Activated T-helper 17 cell treated with anti-CD3 and anti-CD28 coated beads, Interleukin-2, amount 50 U/mL, for 72 hours (primary cell): ENCODE measurements around the gene AKT1. TPM values are rescaled to one million over a fixed set of nuclear protein-coding genes. Genes with fewer than 3 reads are reported as not detected.
"Not testable (repeated sequence)": the region's sequence is repeated elsewhere in the genome, so short reads cannot be mapped to it uniquely, and the experiment has no call there.

Experiments
- ATAC-seq: fragments of 150-1000 bp; cut with Tn5 transposase; replicated peaks from 2 replicates; pipeline ENCODE4 v1.10.0; 2021; ENCODE audit warnings: mild to moderate bottlenecking, moderate library complexity
- H3K27ac Mint-ChIP-seq: one replicate; pipeline ENCODE4 v1.8.0; 2022; ENCODE audit warnings: mixed read lengths
- H3K27me3 Mint-ChIP-seq: one replicate; pipeline ENCODE4 v1.8.0; 2022; ENCODE audit warnings: mixed read lengths
- H3K36me3 Mint-ChIP-seq: one replicate; pipeline ENCODE4 v1.8.0; 2022; ENCODE audit warnings: low read depth, mild to moderate bottlenecking, mixed read lengths
- H3K4me1 Mint-ChIP-seq: one replicate; pipeline ENCODE4 v1.8.0; 2022; ENCODE audit warnings: mixed read lengths
- H3K4me3 Mint-ChIP-seq: one replicate; pipeline ENCODE4 v1.8.0; 2022; ENCODE audit warnings: mild to moderate bottlenecking, mixed read lengths
- H3K9me3 Mint-ChIP-seq: one replicate; pipeline ENCODE4 v1.8.0; 2022; ENCODE audit warnings: mixed read lengths
- total RNA-seq, 2 donors: library from RNA; stranded (reverse); gene quantifications; one replicate each; pipeline ENCODE4 v1.2.3, GENCODE V29; 2022

Gene AKT1
- 100 to 1,000 TPM in 1 of 2 donors, 10 to 100 TPM in 1; 81.3 to 160 TPM for total RNA-seq

DNA sequence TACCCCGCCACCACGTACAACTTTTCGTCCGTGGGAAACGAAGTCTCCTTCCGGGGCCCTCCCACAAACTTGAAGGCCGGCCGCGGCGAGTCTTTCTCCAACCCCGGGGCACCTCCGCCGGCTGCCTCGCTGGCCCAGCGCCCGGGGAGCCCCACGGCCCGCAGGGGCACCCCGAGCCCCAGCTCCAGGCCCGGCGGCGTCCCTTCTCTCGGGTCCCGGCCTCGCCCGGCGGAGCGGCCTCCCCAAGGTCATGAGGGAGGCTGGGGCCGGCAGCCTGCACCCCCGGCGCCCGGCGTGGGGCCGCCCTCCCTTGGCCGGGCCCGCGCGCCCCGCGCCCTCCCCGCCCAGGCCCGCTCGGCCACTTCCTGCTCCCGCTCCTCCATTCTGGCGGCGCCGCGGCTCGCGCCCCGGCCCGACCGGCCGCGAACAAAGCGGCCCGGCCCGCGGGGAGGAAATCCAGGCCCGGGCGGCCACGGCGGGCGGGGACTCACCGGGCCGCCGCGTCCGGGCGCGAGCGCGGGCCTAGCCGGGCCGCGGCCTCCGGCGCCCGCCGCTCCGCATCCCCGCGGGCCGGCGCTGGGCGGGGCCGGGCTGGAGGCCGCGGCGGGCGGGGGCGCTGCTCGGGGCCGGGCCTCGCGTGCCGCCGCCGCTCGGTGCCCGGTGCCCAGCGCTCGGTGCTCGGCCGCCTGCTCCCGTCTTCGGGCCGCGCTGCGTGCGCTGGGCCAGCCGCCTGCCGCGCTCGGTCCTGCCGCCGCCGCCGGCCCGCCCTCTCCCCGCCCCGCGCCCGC, at the start of gene AKT1:
Gene AKT1 (minus strand): TSS at position 756 of the 788 bp plus-strand sequence. CDS start 3,105 bp downstream, outside the sequence.
- Mint-ChIP-seq H3K27ac (peak within 1 kb of the TSS; percentile 84), H3K4me3 (peak within 1 kb of the TSS; percentile 92), H3K4me1 (peaks cover 14% of the 10 kb centered on the region), H3K27me3 (no peaks in the 10 kb centered on the region), H3K36me3 (peaks cover 11% of the 10 kb centered on the region), H3K9me3 (no peaks in the 10 kb centered on the region)
- peak; percentile 68 for ATAC-seq

DNA sequence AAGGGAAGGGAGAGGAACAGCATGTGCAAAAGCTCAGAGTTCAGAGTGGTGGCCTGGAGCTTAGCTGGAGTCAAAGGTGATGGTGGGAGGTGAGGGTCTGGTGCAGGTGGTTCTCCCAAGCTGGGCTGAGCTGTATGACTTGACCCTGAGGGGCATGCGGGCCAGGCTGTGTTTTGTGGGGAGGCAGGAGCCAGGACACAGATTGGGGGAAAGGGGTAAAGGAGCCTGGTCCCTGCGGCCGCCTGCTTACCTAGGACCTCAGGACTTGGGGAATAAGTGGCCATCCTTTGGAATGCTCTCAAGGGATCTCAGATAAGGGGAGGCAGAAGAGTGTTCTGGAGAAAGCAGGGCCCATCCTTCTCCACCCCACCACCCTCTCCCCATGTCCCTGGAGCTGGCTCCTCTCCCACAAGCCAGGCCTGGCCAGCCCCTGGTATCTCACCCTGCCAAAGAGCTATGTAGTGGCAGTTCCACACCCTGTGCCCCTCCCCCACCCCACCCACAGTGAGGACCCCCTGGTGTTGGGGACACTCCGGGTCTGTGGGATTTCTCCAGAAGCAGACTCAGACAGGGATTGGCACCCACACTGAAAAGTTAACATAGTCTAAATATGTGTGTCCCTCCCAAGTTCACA, 49.6 kb upstream of the AKT1 start:
- no peaks in the 10 kb centered on the region for H3K9me3 Mint-ChIP-seq
- no peaks in the 10 kb centered on the region for H3K4me1 Mint-ChIP-seq
- H3K4me3 Mint-ChIP-seq = no peak overlapping the region
- no peak for ATAC-seq
- no peaks in the 10 kb centered on the region for H3K36me3 Mint-ChIP-seq
- no peak overlapping the region for H3K27ac Mint-ChIP-seq
- peaks cover 41% of the 10 kb centered on the region for H3K27me3 Mint-ChIP-seq

DNA sequence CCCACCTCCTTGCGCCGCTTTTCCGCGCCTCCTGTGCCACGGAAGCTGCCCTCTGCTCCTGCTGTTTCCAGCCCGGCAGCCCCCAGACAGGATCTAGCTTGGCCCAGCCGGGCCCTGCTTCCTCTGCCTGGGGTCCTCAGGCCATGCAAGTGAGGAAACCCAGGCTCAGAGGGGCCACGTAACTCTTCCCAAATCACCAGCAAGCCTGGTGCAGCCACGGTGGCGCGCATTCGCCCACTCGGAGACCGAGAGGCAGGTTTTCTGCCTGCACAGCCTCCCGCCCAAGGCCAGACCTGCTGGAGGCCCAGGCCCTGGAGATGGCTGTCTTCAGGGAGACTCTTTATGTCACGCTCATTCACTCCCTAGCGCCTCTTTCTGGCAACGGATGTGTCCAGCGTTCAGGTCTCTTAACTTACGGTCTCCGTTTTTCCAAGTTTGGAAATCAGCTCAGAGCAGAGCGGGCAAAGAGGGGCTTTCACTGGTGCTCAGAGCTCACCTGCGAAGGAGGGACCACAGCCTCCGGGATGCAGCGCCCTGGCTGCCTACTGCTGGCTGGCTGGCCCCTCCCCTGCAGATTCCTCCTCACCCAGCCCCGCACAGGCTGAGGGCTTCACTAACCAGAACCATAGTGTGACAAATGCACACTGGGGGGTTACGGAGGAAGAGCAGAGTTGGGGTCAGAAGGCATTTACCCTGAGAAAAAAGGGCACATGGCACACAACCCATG, 48.9 kb upstream of the AKT1 start:
- no peaks in the 10 kb centered on the region for H3K9me3 Mint-ChIP-seq
- peaks cover 41% of the 10 kb centered on the region for H3K27me3 Mint-ChIP-seq
- H3K36me3 Mint-ChIP-seq = no peaks in the 10 kb centered on the region
- H3K4me3 Mint-ChIP-seq = peak overlapping the region; percentile 28
- no peaks in the 10 kb centered on the region for H3K4me1 Mint-ChIP-seq
- no peak overlapping the region for H3K27ac Mint-ChIP-seq
- no peak for ATAC-seq

DNA sequence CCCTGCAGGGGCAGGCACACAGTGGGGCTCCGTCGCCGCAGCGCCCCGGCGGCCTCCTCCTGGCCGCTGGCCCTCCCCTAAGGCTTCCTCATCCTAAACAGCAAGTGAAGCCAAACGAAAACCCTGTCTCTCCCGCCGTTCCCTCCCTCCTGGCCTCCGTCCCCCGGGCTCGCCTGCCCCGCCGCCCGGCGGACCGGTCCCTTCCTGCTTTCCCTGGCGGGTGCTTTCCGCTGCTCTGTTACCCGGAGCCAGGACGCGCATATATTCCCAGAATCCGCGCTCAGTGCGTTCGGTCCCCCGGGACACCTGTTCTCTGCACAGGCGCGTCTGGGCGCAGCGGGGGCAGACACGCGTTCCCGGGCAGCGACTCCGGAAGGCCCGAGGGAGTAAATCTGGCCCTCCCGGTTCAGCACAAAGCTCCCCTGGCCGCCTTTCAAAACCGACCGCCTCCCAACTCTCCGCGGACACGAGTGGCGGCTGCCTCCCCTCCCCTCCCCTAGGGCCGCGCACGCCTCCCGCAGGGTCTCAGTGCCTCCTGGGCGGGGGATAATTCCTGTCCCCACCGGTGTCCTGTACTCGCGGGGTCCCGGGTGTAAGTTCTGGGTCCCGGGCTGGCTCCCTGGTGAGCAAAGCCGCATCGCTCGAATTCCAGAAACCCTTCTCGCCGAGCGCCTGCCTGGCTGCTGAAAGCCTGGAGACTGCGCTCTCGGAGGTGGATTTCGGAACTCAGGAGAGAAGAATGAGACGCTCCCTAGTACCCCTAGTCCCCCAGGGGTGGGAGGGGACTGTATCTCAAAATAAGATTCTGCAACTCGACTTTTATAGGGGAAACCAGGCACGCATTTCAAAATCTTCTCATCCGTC, 48.1 kb upstream of the AKT1 start:
- Mint-ChIP-seq H3K4me3 (peak overlapping the region; percentile 28), H3K27ac (no peak overlapping the region), H3K27me3 (peaks cover 41% of the 10 kb centered on the region), H3K4me1 (no peaks in the 10 kb centered on the region), H3K9me3 (no peaks in the 10 kb centered on the region), H3K36me3 (no peaks in the 10 kb centered on the region)
- ATAC-seq = no peak

DNA sequence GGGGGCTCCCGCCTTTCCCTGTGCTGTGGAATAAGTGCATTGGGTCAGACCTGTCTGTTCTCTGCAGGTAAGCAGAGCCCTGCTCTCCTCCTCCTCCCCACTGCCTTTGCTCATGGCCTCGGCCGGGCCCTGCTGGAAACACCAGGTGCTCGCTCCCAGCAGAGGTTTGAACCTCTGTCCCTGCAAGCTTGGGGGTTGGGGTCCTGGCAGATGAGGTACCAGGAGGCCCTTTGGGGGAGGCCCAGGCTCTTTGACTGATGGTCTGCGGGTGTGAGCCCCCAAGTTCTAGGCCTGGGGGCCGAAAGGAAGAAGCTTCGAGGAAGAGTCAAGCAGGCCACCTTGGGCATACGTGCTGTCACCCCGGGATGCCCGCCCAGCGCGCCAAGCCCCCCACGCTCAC, 47.5 kb upstream of the AKT1 start:
- Mint-ChIP-seq H3K27me3 (peaks cover 41% of the 10 kb centered on the region), H3K4me1 (no peaks in the 10 kb centered on the region), H3K9me3 (no peaks in the 10 kb centered on the region), H3K4me3 (no peak overlapping the region), H3K27ac (no peak overlapping the region), H3K36me3 (no peaks in the 10 kb centered on the region)
- ATAC-seq = no peak

DNA sequence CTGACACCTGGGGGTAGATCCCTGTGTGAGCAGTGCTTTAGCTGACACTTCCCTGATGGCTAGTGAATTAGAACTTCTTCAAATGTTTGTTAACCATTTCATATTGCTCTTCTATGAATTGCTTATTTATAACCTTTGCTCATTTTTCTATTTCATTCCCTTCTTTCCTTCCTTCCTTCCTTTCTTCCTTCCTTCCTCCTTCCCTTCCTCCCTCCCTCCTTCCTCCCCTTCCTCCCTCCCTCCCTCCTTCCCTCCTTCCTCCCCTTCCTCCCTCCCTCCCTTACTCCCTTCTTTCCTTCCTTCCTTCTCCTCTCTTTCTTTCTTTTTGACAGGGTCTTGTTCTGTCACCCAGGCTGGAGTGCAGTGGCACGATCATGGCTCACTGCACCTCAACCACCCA, 46.2 kb upstream of the AKT1 start:
- Mint-ChIP-seq H3K4me3 (no peak overlapping the region), H3K27me3 (peaks cover 38% of the 10 kb centered on the region), H3K9me3 (no peaks in the 10 kb centered on the region), H3K4me1 (no peaks in the 10 kb centered on the region), H3K27ac (no peak overlapping the region), H3K36me3 (no peaks in the 10 kb centered on the region)
- no peak for ATAC-seq

DNA sequence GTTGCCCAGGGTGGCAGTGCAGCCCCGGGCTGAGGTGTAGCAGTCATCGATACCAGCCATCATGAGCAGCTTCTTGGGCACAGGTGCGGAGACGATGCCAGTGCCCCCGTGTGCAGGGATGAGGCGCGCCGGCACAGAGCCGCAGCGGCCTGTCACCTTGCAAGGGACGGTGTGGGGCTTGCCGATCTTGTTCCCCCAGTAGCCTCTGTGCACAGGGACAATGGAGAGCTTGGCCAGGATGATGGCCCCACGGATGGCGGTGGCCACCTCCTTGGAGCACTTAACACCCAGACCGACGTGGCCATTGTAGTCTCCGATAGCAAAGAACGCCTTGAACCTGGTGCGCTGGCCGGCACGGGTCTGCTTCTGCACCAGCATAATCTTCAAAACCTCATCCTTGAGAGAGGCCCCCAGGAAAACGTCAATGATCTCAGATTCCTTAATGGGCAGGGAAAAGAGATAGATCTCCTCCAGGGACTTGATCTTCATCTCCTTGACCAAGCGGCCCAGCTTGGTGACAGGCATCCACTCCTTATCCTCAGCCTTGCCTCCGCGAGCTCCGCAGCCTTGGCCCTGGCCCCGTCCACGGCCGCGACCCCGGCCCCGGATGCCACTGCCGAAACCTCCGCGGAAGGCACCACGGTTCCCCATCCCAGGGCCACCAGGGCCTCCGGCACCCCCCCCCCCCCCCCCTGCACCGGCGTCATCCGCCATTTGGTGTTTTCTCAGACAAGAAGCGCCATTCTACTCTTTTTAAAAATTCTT, 40.8 kb upstream of the AKT1 start:
- not testable (repeated sequence) for H3K9me3 Mint-ChIP-seq, H3K27ac Mint-ChIP-seq

DNA sequence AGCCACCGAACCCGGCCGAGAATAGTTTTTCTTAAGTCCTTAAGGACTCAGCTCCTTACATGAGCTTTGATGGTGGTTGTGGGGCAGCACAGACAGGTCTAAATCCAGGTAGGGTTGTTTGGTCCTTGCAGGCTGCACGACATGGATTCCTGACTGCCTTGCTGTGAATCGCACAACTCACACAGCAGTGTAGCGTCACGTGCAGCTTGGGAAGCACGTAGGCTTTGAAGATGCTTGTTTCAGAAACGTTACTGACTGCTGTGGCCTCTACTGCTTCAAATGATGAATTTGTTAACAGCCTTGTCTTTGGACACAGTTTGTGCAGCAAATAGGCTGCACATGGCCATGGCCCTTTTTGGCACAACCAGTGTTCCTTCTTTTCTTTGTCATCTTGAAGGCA, 35.2 kb upstream of the AKT1 start:
- Mint-ChIP-seq H3K4me3 (no peak overlapping the region), H3K4me1 (no peaks in the 10 kb centered on the region), H3K27ac (no peak overlapping the region), H3K27me3 (no peaks in the 10 kb centered on the region), H3K9me3 (no peaks in the 10 kb centered on the region), H3K36me3 (no peaks in the 10 kb centered on the region)
- no peak for ATAC-seq

More for the DNA sequence above, 40.8 kb upstream of the AKT1 start:
- H3K4me1 Mint-ChIP-seq, H3K27me3 Mint-ChIP-seq, H3K36me3 Mint-ChIP-seq, H3K4me3 Mint-ChIP-seq, ATAC-seq: not testable (repeated sequence)

DNA sequence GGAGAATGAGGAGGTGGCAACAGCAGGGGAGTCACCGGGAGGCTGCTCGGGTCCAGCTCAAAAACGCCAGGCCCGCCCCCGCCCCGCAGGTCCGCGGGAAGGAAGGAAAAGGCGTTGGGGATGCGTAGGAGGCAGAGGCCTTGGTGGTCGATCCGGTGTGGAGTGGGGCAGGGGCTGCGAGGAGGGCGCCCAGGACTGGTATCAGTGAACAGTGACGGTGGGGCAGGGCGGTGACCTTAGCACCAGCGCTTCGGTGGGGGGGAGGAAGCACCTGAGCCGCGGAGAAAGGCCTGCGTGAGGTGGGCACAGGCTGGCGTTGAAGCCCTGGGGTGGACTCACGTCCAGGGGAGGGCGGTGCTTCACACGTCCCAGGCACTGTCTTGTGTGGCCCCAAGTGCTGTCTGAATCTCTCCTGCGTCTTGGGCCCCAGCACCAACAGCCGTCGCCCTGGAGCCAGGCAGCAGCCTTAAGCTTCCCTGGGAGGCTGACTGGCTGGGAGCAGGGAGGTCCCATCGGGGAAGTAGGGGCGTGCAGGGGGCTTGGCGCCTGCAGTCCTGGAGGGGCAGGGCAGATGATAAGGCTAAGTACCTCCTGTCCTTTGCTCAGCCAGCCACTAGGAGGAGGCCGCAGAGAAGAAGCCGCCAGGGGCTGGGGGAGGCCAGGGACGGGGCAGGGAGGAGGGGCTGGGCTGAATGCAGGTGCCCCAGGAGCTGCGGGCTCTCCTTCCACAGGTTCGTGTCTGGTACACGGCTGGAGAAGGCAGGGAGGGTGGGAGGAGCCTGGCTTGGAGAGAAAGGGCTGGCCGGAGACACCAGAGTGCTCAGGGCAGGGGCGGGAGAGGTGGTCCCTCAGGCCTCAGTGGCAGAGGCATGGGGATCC, 31.9 kb upstream of the AKT1 start:
- Mint-ChIP-seq H3K4me3 (peak overlapping the region; percentile 77), H3K36me3 (no peaks in the 10 kb centered on the region), H3K27me3 (peaks cover 9% of the 10 kb centered on the region), H3K9me3 (peaks cover 3% of the 10 kb centered on the region), H3K27ac (no peak overlapping the region), H3K4me1 (peaks cover 7% of the 10 kb centered on the region)
- ATAC-seq = peak; percentile 54

DNA sequence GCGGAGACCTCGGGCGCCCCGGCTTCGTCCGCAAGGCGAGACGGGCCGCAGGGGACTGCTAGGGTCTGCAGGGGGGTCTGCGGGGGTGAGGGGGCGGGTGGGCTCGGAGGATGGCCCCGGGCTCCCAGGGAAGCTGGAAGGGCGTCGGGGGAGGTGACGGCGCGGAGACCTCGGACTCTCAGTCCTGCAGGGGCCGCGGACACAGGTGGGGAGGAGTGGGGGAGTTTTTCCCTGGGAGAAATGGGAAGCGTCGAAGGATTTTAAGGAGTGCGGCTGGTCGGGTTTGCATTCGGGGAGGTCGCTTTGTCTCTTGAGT, 31.3 kb upstream of the AKT1 start:
- H3K4me1 Mint-ChIP-seq = peaks cover 7% of the 10 kb centered on the region
- no peaks in the 10 kb centered on the region for H3K36me3 Mint-ChIP-seq
- peaks cover 9% of the 10 kb centered on the region for H3K27me3 Mint-ChIP-seq
- H3K9me3 Mint-ChIP-seq = peaks cover 3% of the 10 kb centered on the region
- peak overlapping the region; percentile 77 for H3K4me3 Mint-ChIP-seq
- no peak overlapping the region for H3K27ac Mint-ChIP-seq
- no peak for ATAC-seq

DNA sequence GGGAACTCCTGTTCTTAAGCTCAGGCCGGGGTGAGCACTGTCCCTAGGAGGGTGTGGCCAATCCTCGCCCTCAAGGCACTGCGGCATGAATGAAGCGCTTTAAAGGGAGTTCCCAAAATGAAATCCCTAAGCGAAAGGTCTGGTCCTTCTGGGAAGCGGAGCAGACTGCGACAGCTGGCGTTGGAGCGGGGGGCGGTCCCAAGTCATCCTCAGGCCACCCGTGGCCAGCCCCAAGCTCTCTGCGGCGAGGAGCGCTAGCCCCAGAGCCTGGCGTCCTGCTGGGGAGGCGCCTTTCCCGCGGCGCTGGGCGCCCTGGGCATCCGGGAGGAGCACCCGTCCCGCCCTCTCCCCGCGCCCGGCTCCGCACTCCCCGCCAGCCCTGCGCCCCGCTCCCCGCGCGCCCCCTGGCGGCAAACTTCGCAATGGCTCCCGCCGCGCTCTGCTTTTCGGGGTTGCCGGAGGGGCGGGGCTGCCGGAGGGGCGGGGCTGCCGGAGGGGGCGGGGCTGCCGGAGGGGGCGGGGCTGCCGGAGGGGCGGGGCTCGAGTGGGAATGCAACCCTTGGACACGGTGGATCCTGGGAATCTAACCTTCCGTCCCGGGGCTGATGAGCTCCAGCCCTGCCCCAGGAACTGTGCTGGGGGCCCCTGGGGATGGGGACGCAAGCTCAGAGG, 30.8 kb upstream of the AKT1 start:
- peaks cover 9% of the 10 kb centered on the region for H3K27me3 Mint-ChIP-seq
- peak; percentile 96 for ATAC-seq
- H3K4me1 Mint-ChIP-seq = peaks cover 7% of the 10 kb centered on the region
- H3K36me3 Mint-ChIP-seq = no peaks in the 10 kb centered on the region
- H3K4me3 Mint-ChIP-seq = peak overlapping the region; percentile 88
- H3K27ac Mint-ChIP-seq = peak overlapping the region; percentile 59
- H3K9me3 Mint-ChIP-seq = peaks cover 3% of the 10 kb centered on the region

DNA sequence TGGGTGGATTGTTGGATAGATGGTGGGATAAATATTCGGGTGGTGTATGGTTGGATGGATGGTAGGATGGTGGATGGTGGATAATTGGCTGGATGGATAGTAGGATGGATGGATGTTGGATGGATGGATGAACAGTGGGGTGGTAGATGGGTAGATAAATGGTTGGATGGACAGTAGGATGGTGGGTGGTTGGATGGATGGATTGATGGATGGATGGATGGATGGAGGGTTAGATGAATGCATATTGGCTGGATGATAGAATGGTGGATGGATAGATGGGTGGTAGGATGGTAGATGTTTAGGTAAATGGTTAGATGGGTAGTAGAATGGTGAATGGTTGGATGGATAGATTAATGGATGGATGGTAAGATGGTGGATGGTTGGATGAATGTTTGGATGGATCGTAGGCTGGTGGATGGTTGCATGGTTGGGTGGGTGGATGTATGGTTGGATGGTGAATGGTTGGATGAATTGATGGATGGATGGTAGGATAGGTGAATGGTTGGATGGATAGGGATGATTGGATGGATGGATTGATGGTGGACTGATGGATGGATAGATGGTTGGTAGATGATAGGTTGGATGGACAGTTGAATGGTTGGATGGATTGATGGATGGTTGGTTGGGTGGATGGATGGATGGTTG, 28.9 kb upstream of the AKT1 start:
- Mint-ChIP-seq H3K4me1 (peaks cover 7% of the 10 kb centered on the region), H3K4me3 (peak overlapping the region; percentile 88), H3K36me3 (no peaks in the 10 kb centered on the region), H3K9me3 (peaks cover 3% of the 10 kb centered on the region), H3K27ac (no peak overlapping the region), H3K27me3 (peaks cover 9% of the 10 kb centered on the region)
- ATAC-seq = no peak
